SK-N-MC (cell line): Measurements from ENCODE around the gene MED27.

Source experiments
- EZH2 ChIP-seq: fragments of 200-600 bp; sonication (generic); IDR thresholded peaks from one replicate; pipeline ENCODE4 v1.6.1; 2017; ENCODE audit warnings: antibody characterized with exemption
- POLR2AphosphoS5 ChIP-seq: IDR thresholded peaks from 2 replicates; pipeline ENCODE4 v1.6.1; 2012; ENCODE audit warnings: mild to moderate bottlenecking, low read depth, low read length, borderline replicate concordance

- TF ChIP-seq EZH2 (no peak), POLR2AphosphoS5 (no peak)
These were observed 261.6 kb downstream of the MED27 start for GRCh38 chr9:131818089-131818488.
